A673 (cell line): ENCODE results near the gene OGDH. TPM values are rescaled to one million over a fixed set of nuclear protein-coding genes. Genes with fewer than 3 reads are reported as not detected.

Source experiments
- BruUV-seq: library from RNA; stranded (reverse); fragments of 400-500 nt; replicated peaks from 2 replicates; lab custom pipeline; 2021; lab: Mats Ljungman, UMichigan
- CTCF ChIA-PET: fragments of 300-600 bp; sonication (Branson Sonifier 250); formaldehyde crosslinking; loops from one replicate; lab custom pipeline; 2022; ENCODE audit warnings: antibody characterized with exemption; lab: Charles Lee
- POLR2A ChIA-PET: fragments of 300-600 bp; sonication (Branson Sonifier 250); formaldehyde crosslinking; loops from one replicate; lab custom pipeline; 2022; ENCODE audit warnings: antibody characterized with exemption; ENCODE audit not compliant: low non-redundant PET; lab: Charles Lee
- DNase-seq: peaks from one replicate; pipeline ENCODE4 v3.0.0-alpha.2; 2015; ENCODE audit warnings: low spot score
- H3K27ac ChIP-seq: fragments of 200-600 bp; sonication (generic); 2 replicates; pipeline ENCODE4 v1.5.1; 2016; ENCODE audit warnings: mixed run types, low read depth, mild to moderate bottlenecking, mixed read lengths, antibody characterized with exemption, low read length; ENCODE audit not compliant: poor library complexity, severe bottlenecking
- H3K27me3 ChIP-seq: fragments of 200-600 bp; sonication (generic); replicated peaks from 2 replicates; pipeline ENCODE4 v1.6.1; 2017; ENCODE audit warnings: mixed run types, low read depth, mild to moderate bottlenecking, mixed read lengths, antibody characterized with exemption, low read length; ENCODE audit not compliant: insufficient read depth, poor library complexity
- H3K36me3 ChIP-seq: fragments of 200-600 bp; sonication (generic); 2 replicates; pipeline ENCODE4 v1.6.1; 2016; ENCODE audit warnings: mixed run types, mild to moderate bottlenecking, mixed read lengths, antibody characterized with exemption, low read length; ENCODE audit not compliant: insufficient read depth, poor library complexity, severe bottlenecking
- H3K4me1 ChIP-seq: fragments of 200-600 bp; sonication (generic); 2 replicates; pipeline ENCODE4 v1.6.1; 2017; ENCODE audit warnings: mixed run types, mild to moderate bottlenecking, mixed read lengths, antibody characterized with exemption, low read length; ENCODE audit not compliant: insufficient read depth, poor library complexity, severe bottlenecking
- H3K4me3 ChIP-seq: fragments of 200-600 bp; sonication (generic); 2 replicates; pipeline ENCODE4 v1.5.1; 2016; ENCODE audit warnings: low read depth, mixed run types, mild to moderate bottlenecking, mixed read lengths, low read length; ENCODE audit not compliant: poor library complexity, severe bottlenecking
- H3K9me3 ChIP-seq: fragments of 200-600 bp; sonication (generic); 2 replicates; pipeline ENCODE4 v1.6.1; 2016; ENCODE audit warnings: mixed run types, low read depth, mild to moderate bottlenecking, mixed read lengths, antibody characterized with exemption, low read length; ENCODE audit not compliant: poor library complexity, severe bottlenecking
- CTCF ChIP-seq: fragments of 300-800, 200-600 bp; sonication (generic); conservative IDR thresholded peaks from 2 replicates; pipeline ENCODE4 v1.5.1; 2017; ENCODE audit warnings: low read depth, mild to moderate bottlenecking, antibody characterized with exemption, low read length, moderate library complexity, mixed read lengths
- EZH2 ChIP-seq: fragments of 200-600 bp; sonication (generic); IDR thresholded peaks from 2 replicates; pipeline ENCODE4 v1.6.1; 2017; ENCODE audit warnings: borderline replicate concordance, low read depth, mild to moderate bottlenecking, mixed read lengths, antibody characterized with exemption, low read length; ENCODE audit not compliant: poor library complexity, severe bottlenecking
- intact Hi-C: fragments of 100-400 bp; cut with micrococcal nuclease; formaldehyde crosslinking; loops from one replicate; pipeline ENCODE4 v1.10.0; 2022; ENCODE audit not compliant: unreplicated experiment
- total RNA-seq: library from RNA; stranded (reverse); gene quantifications from 2 replicates; pipeline ENCODE4 v1.2.3, GENCODE V29; 2021

OGDH gene
- total RNA-seq, 1 experiment from 2014 or later = 111 TPM

DNA sequence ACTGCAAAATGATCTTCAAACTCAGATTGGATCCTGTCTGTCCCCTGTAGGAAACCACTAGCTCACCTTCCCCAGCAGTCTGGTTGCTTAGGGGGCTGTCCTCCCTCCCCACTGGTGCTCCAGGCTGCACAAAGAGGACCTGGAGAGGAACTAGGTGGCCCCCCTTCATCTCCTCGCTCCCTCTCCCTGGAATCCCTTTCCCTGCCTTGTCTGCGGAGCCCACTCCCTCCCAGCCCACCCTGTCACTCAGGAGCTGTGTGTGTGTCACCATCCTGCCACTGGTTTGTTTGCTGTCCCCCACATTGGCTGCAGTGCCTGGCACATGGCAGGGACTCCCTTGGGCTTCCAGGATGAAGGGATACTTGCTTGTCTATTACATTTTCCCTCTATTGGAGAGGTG lies 106.7 kb downstream of the OGDH start:
- POLR2A ChIA-PET = no interaction called here
- CTCF ChIA-PET = interaction anchor here (0.7 kb wide), 1 partner anchor 422 kb away, joined by 11 read pairs; no protein-coding TSS in a partner anchor
- H3K27ac ChIP-seq = no peak overlapping the region
- no peaks in the 10 kb centered on the region for H3K9me3 ChIP-seq
- peaks cover 7% of the 10 kb centered on the region for H3K36me3 ChIP-seq
- no peak overlapping the region for H3K4me3 ChIP-seq
- no peak for TF ChIP-seq EZH2
- no peak for TF ChIP-seq CTCF
- H3K27me3 ChIP-seq = no peaks in the 10 kb centered on the region
- no peak for DNase-seq
- BruUV-seq = no TSS peak
- no peaks in the 10 kb centered on the region for H3K4me1 ChIP-seq
- intact Hi-C loops = no loop called here

GRCh38 chr7:44713680-44714335 lies 107.4 kb downstream of the OGDH start:
- CTCF ChIA-PET = interaction anchor here (0.7 kb wide), 1 partner anchor 422 kb away, joined by 11 read pairs; no protein-coding TSS in a partner anchor
- no peak for DNase-seq

DNA sequence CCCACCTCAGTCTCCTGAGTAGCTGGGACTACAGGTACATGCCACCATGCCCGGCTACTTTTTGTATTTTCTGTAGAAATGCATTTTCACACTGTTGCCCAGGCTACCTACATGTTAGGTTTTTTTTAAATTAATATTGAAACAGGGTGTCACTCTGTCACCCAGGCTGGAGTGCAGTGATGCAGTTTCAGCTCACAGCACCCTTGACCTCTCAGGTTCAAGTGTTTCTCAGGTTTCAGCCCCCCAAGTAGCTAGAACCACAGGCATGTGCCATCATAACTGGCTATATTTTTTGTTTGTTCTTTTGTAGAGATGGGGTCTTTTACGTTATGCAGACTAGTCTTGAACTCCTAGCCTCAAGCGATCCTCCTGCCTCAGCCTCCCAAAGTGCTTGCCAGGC lies 109.8 kb downstream of the OGDH start:
- ChIA-PET POLR2A (no interaction called here), CTCF (no interaction called here)
- Histone ChIP-seq H3K4me3 (no peak overlapping the region), H3K27me3 (no peaks in the 10 kb centered on the region), H3K27ac (no peak overlapping the region), H3K4me1 (no peaks in the 10 kb centered on the region), H3K36me3 (no peaks in the 10 kb centered on the region), H3K9me3 (peaks cover 3% of the 10 kb centered on the region)
- TF ChIP-seq CTCF (no peak), EZH2 (no peak)
- no TSS peak for BruUV-seq
- intact Hi-C loops = no loop called here
- no peak for DNase-seq

More at GRCh38 chr7:44713680-44714335, 107.4 kb downstream of the OGDH start:
- H3K4me3 ChIP-seq = no peak overlapping the region
- no TSS peak for BruUV-seq
- H3K27ac ChIP-seq = no peak overlapping the region
- H3K4me1 ChIP-seq = no peaks in the 10 kb centered on the region
- TF ChIP-seq EZH2 = no peak
- no peak for TF ChIP-seq CTCF
- no peaks in the 10 kb centered on the region for H3K27me3 ChIP-seq
- intact Hi-C loops = no loop called here
- no peaks in the 10 kb centered on the region for H3K9me3 ChIP-seq
- POLR2A ChIA-PET = no interaction called here
- H3K36me3 ChIP-seq = peaks cover under 1% of the 10 kb centered on the region
